Measurements from ENCODE around the gene LRMDA. TPM values are rescaled to one million over a fixed set of nuclear protein-coding genes. Genes with fewer than 3 reads are reported as not detected.

The LRMDA gene
- total RNA-seq = 22.3 TPM
- long read RNA-seq, partial matches to known transcripts = 1 of 5 reads
- long read RNA-seq, other reads (novel, unspliced or antisense) = 4 of 5 reads

DNA sequence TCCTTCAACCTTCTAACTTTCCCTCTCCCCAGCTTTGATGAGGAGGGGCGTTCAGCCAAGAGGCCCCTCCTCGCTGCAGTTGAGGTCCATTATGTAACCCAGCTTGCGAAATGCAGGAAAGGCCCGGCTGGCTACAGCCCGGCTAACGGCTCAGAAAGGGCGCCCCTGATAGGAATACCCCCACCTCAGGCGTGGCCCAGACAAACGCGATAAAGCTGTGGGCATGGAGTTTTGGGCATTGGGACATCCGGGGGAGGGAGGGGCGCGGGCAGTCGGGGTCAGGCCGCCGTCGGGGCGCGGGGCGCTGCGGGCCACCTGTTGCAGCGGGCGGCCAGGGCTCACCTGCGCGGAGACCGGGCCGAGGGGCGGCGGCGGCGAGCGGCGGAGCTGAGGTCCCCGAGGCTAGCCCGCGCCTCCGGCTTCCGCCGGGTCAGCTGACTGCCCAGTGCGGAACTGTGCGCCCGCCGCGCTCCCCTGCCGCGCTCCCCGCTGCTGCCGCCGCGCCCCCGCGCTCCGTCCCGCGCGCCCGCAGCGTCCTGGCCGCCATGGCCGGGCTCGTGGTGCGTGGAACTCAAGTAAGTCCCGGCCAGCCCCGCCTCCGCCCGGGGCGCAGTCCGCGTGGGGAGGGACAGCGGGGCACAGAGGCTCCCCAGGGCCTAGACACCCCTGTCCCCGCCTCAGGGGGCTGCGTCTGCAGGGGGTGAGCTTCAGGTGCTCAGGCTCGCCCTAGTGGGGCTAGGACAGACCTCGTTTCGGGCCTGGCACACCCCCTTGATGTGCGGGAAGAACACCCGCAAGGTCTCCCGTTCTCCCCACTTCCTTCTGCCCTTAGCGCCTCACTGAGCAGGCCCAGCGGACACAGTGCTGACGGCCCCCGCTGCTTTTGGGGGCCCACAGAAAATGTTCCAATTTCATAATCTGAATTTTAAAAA, at the start of gene LRMDA:
LRMDA (plus strand) TSS at position 445 of the 932 bp plus-strand sequence.
- intact Hi-C loops (cut with DNase I) = loop anchor here (1.0 to 10.0 kb wide), 2 partner anchors 22 to 163 kb away; no protein-coding TSS in a partner anchor
- peak; percentile 85 for DNase-seq (ENCODE audit: missing footprints)
- ATAC-seq = peak; percentile 75

- no peak for DNase-seq (ENCODE audit: missing footprints)
- intact Hi-C loops (cut with DNase I) = no loop called here
- ATAC-seq = no peak
Measured at GRCh38 chr10:75386128-75386527, 45.3 kb upstream of the LRMDA start.

DNA sequence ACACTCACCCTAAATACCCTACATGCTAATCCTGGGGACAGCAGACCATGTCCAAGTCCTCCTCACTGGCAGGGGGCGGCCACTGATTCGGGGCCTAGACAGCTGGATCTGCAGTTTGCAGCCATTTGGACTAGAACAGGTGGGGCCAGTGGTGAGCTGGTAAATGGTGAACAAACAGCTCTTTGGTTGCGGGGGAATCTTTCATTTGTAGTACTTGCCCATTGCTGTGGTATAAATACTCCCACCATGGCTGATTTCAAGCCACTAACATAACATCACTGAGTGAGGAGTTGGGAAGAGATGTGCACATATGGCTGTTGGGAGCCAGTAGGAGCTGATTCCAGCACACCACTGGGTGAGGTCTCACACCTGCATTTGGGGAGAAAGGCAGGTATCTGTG, 43.3 kb upstream of the LRMDA start:
- intact Hi-C loops (cut with DNase I) = no loop called here
- ATAC-seq (no peak), DNase-seq (ENCODE audit: missing footprints) (no peak)

DNA sequence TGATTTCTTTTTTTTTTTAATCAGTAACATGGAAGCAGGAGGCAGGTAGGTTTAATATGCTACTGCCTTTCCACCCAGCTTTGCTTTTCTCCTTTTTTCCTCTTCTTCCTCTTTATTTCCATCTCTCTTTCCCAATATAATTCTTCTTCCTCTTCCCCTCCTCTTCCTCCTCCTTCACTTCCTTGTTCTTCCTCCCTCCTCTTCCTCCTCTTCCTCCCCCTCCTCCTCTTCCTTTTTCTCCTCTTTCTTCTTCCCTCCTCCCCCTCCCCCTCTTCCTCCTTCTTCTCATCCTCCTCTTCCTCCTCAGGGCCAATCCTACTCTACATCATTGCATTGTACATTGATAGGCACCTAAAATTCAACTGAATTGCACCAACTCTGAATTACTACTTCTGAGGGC, 41.2 kb upstream of the LRMDA start:
- ATAC-seq = no peak
- intact Hi-C loops (cut with DNase I) = no loop called here
- DNase-seq (ENCODE audit: missing footprints) = no peak

DNA sequence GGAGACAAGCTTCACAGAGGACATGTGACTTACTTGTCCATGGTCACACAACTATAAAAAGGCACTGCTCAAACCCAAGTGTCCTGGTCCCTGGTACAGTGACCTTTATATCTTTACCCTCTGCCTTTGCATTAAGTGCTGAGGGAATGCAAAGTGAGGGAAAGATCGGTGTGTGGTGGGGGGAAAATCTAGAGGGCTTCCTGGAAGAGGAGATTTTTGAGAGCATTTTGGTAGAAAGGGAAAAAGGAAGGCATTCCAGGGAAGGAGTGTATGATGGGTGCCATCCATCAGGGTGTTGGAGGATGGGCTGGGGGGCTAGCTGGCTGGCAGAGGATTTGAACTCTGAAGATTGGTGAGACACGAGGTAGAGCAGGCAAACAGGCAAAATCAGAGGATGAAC, 39.2 kb upstream of the LRMDA start:
- no peak for DNase-seq (ENCODE audit: missing footprints)
- no peak for ATAC-seq
- intact Hi-C loops (cut with DNase I) = no loop called here

DNA sequence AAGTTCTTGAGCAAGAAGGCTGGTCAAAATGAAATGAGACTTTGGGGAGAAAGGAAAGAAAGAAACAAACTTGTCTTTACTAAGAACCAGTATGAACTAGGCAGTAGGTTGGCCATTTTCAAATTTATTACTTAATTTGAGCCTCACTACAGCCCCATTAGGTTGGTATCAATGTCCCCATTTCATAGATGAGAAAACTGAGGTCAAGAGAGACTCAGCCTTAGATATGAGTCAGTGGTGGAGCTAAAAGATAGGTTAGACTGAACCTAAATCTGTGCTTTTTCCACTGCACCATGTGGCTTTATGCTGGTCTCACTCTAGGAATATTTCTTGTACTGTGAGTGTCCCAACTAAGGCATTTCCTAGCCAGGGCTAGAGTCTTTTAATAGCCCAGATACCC, 38.7 kb upstream of the LRMDA start:
- intact Hi-C loops (cut with DNase I) = no loop called here
- ATAC-seq (no peak), DNase-seq (ENCODE audit: missing footprints) (no peak)

- DNase-seq (ENCODE audit: missing footprints) (no peak), ATAC-seq (no peak)
- intact Hi-C loops (cut with DNase I) = loop anchor here (2.0 kb wide), 1 partner anchor 99 kb away; no protein-coding TSS in a partner anchor
Measured at GRCh38 chr10:75394221-75394620, 37.2 kb upstream of the LRMDA start.

DNA sequence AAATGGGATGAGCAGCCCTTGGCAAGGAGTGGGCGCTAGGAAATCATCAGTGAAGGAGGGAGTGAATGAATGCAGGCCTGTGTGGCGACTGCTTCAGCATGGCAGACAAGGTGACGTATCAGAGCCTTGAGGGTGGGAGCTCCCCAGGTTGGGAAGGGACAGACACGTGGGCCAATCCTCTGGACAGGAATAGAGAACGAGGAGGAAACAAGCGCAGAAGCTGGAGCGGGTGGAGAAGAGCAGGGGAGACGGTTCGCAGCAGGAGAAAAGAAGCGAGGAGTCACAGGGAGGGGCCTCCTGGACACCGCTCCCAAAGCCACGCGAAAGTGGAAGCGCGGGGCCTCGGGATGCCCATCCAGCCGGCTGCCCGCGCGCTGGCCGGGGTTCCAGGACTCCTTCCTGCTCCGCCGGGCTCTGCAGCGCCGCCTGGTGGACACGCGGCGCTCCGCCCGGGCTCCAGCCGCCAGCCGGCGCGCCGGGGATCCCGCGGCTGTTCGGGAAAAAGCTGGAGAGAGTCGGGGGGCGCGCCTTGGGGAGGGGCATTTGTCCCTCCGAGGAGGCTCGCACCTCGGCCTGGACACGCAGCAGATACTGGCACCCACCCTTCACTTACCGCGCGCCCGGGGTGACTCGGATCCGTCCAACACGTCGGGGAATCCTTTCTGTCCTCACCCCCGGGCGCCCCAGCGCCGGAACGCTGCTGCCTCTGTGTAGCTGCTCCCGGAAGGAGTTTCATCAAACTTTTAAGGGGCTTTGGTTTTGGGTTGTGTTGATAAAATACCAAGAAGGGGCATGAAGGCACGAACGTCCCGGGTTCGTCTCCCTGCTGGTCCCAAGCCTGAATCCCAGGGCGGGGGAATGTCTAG, 36.1 kb upstream of the LRMDA start:
- DNase-seq (ENCODE audit: missing footprints) (peak; percentile 81), ATAC-seq (peak; percentile 46)
- intact Hi-C loops (cut with DNase I) = loop anchor here (2.0 kb wide), 1 partner anchor 100 kb away; no protein-coding TSS in a partner anchor

GRCh38 chr10:75395932-75396630, 35.3 kb upstream of the LRMDA start:
- intact Hi-C loops (cut with DNase I) = loop anchor here (2.0 kb wide), 1 partner anchor 101 kb away; no protein-coding TSS in a partner anchor
- DNase-seq (ENCODE audit: missing footprints) (no peak), ATAC-seq (no peak)

DNA sequence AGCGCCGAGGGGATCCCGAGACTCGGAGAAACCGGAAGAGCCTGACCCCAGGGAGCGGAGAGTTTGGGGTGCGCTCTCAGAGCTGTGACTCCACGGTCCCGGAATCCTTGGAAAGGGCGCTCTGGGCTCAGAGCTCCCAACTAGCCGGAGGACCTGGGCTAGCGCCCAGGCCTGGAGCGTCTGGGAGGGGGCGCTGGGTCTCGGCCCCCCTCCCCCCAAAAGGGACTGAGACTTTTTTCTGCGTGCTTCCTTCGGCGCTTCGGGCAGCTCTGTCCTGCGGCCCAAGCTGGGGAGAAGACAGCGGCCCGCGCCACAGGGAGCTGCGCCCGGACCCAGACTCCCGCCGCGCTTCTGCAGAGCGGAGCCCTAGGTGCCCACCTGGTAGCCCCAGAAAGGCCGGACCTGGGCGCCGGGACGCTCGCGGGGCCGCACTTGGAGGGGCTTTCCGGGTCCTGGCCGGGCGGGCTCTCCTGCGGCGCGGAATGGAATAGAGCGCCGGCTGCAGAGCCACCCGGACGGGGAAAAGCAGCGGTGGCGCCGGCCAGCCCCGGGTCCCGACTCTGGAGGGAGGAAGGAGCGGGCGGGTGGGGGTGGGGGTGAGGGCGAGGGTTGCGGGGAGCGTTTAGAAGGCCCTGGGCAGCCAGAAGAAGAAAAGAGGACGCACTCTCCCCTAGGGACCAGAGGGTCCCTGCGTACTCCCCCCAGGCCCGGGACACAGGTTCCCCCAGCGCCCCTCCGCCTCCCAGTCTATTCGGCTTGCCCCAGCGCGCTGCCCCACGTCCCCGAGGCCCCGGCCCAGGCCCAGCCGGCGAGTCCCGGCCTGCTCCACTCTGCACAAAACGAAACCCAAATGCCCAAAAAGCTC, 34.6 kb upstream of the LRMDA start:
- intact Hi-C loops (cut with DNase I) = no loop called here
- ATAC-seq = no peak
- no peak for DNase-seq (ENCODE audit: missing footprints)

- ATAC-seq (no peak), DNase-seq (ENCODE audit: missing footprints) (peak; percentile 52)
- intact Hi-C loops (cut with DNase I) = no loop called here
Measured at GRCh38 chr10:75397496-75398199, 33.8 kb upstream of the LRMDA start.

GRCh38 chr10:75398200-75398691, 33.2 kb upstream of the LRMDA start:
- no peak for DNase-seq (ENCODE audit: missing footprints)

GRCh38 chr10:75398692-75399460, 32.5 kb upstream of the LRMDA start:
- peak; percentile 69 for DNase-seq (ENCODE audit: missing footprints)
- intact Hi-C loops (cut with DNase I) = no loop called here
- no peak for ATAC-seq

More at GRCh38 chr10:75398200-75398691, 33.2 kb upstream of the LRMDA start:
- ATAC-seq = no peak
- intact Hi-C loops (cut with DNase I) = no loop called here

- ATAC-seq (peak; percentile 33), DNase-seq (ENCODE audit: missing footprints) (peak; percentile 91)
- intact Hi-C loops (cut with DNase I) = loop anchor here (2.0 to 5.0 kb wide), 11 partner anchors 208 to 1608 kb away; no protein-coding TSS in a partner anchor
Measured at GRCh38 chr10:75399461-75400162, 31.8 kb upstream of the LRMDA start.

DNA sequence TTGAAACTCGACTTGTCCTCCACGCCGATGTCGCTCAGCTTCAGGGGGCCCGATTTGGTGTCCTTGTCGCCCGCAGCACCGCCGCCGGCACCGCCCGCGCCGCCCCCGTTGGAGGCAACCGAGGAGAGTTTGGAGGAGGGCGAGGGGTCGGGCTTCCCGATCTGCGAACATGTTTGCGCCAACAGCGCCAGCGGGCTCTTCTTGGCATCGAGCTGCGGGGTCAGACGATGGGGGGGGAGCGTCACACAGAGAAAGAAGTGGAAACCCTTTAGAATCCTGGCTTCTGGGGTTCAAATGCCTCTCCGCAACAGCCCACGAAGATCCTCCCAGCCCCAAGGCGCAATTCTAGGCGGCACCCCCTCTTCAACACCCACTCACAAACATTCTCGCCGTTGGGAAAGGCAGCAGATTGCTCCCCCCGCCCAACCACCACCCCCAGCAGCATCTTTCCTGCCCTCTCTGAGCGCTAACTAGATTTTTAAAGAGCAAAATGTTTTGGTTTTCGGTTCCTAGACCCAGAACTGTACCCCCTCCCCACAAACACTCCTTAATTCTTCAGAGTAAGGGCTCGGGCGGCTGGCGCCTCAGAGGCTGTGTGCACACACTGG, 31.2 kb upstream of the LRMDA start:
- intact Hi-C loops (cut with DNase I) = loop anchor here (2.0 to 5.0 kb wide), 11 partner anchors 207 to 1607 kb away; no protein-coding TSS in a partner anchor
- ATAC-seq (no peak), DNase-seq (ENCODE audit: missing footprints) (peak; percentile 79)
